Neural progenitor cell (in vitro differentiated cells): ENCODE results near the gene CENPM. TPM values are rescaled to one million over a fixed set of nuclear protein-coding genes. Genes with fewer than 3 reads are reported as not detected.

Experiments
- DNase-seq: peaks from one replicate; pipeline ENCODE4 v3.0.0-alpha.2; 2016; ENCODE audit warnings: low spot score
- H2AFZ ChIP-seq: fragments of 200-600 bp; sonication (generic); replicated peaks from 2 replicates; pipeline ENCODE4 v1.6.1; 2016; ENCODE audit warnings: antibody characterized with exemption
- H3F3A ChIP-seq: fragments of 200-600 bp; sonication (generic); 2 replicates; pipeline ENCODE4 v1.6.1; 2016; ENCODE audit warnings: antibody characterized with exemption, low read depth
- H3K27ac ChIP-seq: fragments of 200-600 bp; sonication (generic); 2 replicates; pipeline ENCODE4 v1.5.1; 2016; ENCODE audit warnings: mild to moderate bottlenecking
- H3K27me3 ChIP-seq: fragments of 200-600 bp; sonication (generic); 2 replicates; pipeline ENCODE4 v1.6.1; 2016; ENCODE audit warnings: mild to moderate bottlenecking, moderate library complexity
- H3K36me3 ChIP-seq: fragments of 200-600 bp; sonication (generic); 2 replicates; pipeline ENCODE4 v1.5.1; 2016
- H3K4me1 ChIP-seq: fragments of 200-600 bp; sonication (generic); 2 replicates; pipeline ENCODE4 v1.6.1; 2016; ENCODE audit warnings: mixed run types
- H3K4me2 ChIP-seq: fragments of 200-600 bp; sonication (generic); 2 replicates; pipeline ENCODE4 v1.6.1; 2016
- H3K4me3 ChIP-seq: fragments of 200-600 bp; sonication (generic); 2 replicates; pipeline ENCODE4 v1.5.1; 2016
- H3K79me2 ChIP-seq: fragments of 200-600 bp; sonication (generic); 2 replicates; pipeline ENCODE4 v1.6.1; 2016; ENCODE audit warnings: low read depth
- H3K9ac ChIP-seq: fragments of 200-600 bp; sonication (generic); 2 replicates; pipeline ENCODE4 v1.6.1; 2016
- H3K9me3 ChIP-seq: fragments of 200-600 bp; sonication (generic); 2 replicates; pipeline ENCODE4 v1.5.1; 2016; ENCODE audit warnings: low read depth
- H4K20me1 ChIP-seq: fragments of 200-600 bp; sonication (generic); 2 replicates; pipeline ENCODE4 v1.6.1; 2016; ENCODE audit warnings: low read depth
- H3K27ac Mint-ChIP-seq: 3 replicates; pipeline ENCODE4 v1.8.0; 2021; ENCODE audit warnings: mixed read lengths
- H3K27me3 Mint-ChIP-seq: 2 replicates; pipeline ENCODE4 v1.8.0; 2022; ENCODE audit warnings: low read depth, mild to moderate bottlenecking, inconsistent platforms, moderate library complexity, mixed read lengths; ENCODE audit not compliant: insufficient read depth
- H3K36me3 Mint-ChIP-seq: 3 replicates; pipeline ENCODE4 v1.8.0; 2021; ENCODE audit warnings: mixed read lengths
- H3K4me1 Mint-ChIP-seq: 3 replicates; pipeline ENCODE4 v1.8.0; 2021; ENCODE audit warnings: mixed read lengths
- H3K4me3 Mint-ChIP-seq: 3 replicates; pipeline ENCODE4 v1.8.0; 2021; ENCODE audit warnings: mild to moderate bottlenecking, moderate library complexity, mixed read lengths
- H3K9me3 Mint-ChIP-seq: 3 replicates; pipeline ENCODE4 v1.8.0; 2020; ENCODE audit warnings: mixed read lengths
- CTCF ChIP-seq: fragments of 200-600 bp; sonication (generic); IDR thresholded peaks from 2 replicates; pipeline ENCODE4 v1.5.1; 2017; ENCODE audit warnings: antibody characterized with exemption, mild to moderate bottlenecking
- EZH2 ChIP-seq: fragments of 200-600 bp; sonication (generic); IDR thresholded peaks from 2 replicates; pipeline ENCODE4 v1.6.1; 2017; ENCODE audit warnings: antibody characterized with exemption, mild to moderate bottlenecking, moderate library complexity
- EZH2phosphoT487 ChIP-seq: fragments of 200-600 bp; sonication (generic); IDR thresholded peaks from 2 replicates; pipeline ENCODE4 v1.6.1; 2017; ENCODE audit warnings: antibody characterized with exemption
- microRNA counts: library from miRNA; unstranded; fragments of <30 nt; microRNA quantifications from one replicate; lab custom pipeline; 2016
- microRNA-seq: library from miRNA; unstranded; fragments of <30 nt; microRNA quantifications from one replicate; pipeline ENCODE4, GENCODE V29; 2016
- small RNA-seq: library from RNA; depleted of rRNA; stranded (forward); fragments of <200 nt; gene quantifications from one replicate; pipeline ENCODE3, GENCODE V24; 2015
- total RNA-seq: library from RNA; depleted of rRNA; stranded (reverse); fragments of >200 nt; gene quantifications from 2 replicates; pipeline ENCODE4 v1.2.3, GENCODE V29; 2015; ENCODE audit warnings: low replicate concordance

Gene CENPM
- total RNA-seq, 1 donor from 2014 or later: 20.2 TPM

GRCh38 chr22:41893591-41894375 is 53.2 kb downstream of the CENPM start:
- Histone ChIP-seq H3K4me1 (no peaks in the 10 kb centered on the region), H3K79me2 (no peaks in the 10 kb centered on the region), H3F3A (no peaks in the 10 kb centered on the region), H3K27ac (no peak overlapping the region), H3K4me2 (no peak overlapping the region), H3K4me3 (no peak overlapping the region), H3K9me3 (no peaks in the 10 kb centered on the region), H3K36me3 (no peaks in the 10 kb centered on the region), H2AFZ (no peak overlapping the region), H4K20me1 (peaks cover 6% of the 10 kb centered on the region), H3K9ac (no peak overlapping the region), H3K27me3 (no peaks in the 10 kb centered on the region)
- Mint-ChIP-seq H3K27ac (no peak overlapping the region), H3K4me3 (no peak overlapping the region), H3K36me3 (peaks cover 36% of the 10 kb centered on the region), H3K27me3 (peaks cover 7% of the 10 kb centered on the region), H3K9me3 (no peaks in the 10 kb centered on the region), H3K4me1 (no peaks in the 10 kb centered on the region)
- DNase-seq: no peak
- no peak for TF ChIP-seq CTCF
- TF ChIP-seq EZH2phosphoT487: no peak
- no peak for TF ChIP-seq EZH2

- no peak overlapping the region for H3K4me2 ChIP-seq
- no peak for DNase-seq
- H3K4me1 ChIP-seq: no peaks in the 10 kb centered on the region
- no peaks in the 10 kb centered on the region for H3K4me1 Mint-ChIP-seq
- no peaks in the 10 kb centered on the region for H3F3A ChIP-seq
- TF ChIP-seq CTCF (no peak), EZH2 (no peak), EZH2phosphoT487 (no peak)
- H3K27ac Mint-ChIP-seq: no peak overlapping the region
- no peak overlapping the region for H3K27ac ChIP-seq
- peaks cover 4% of the 10 kb centered on the region for H4K20me1 ChIP-seq
- no peaks in the 10 kb centered on the region for H3K36me3 ChIP-seq
- H3K36me3 Mint-ChIP-seq: peaks cover 42% of the 10 kb centered on the region
- H3K79me2 ChIP-seq: no peaks in the 10 kb centered on the region
- H3K27me3 ChIP-seq: no peaks in the 10 kb centered on the region
- H3K4me3 ChIP-seq: no peak overlapping the region
- no peaks in the 10 kb centered on the region for H3K9me3 Mint-ChIP-seq
- no peak overlapping the region for H3K4me3 Mint-ChIP-seq
- no peak overlapping the region for H2AFZ ChIP-seq
- H3K27me3 Mint-ChIP-seq: peaks cover 3% of the 10 kb centered on the region
- no peak overlapping the region for H3K9ac ChIP-seq
- H3K9me3 ChIP-seq: no peaks in the 10 kb centered on the region
Observed at GRCh38 chr22:41892721-41893120, 54.2 kb downstream of the CENPM start.

DNA sequence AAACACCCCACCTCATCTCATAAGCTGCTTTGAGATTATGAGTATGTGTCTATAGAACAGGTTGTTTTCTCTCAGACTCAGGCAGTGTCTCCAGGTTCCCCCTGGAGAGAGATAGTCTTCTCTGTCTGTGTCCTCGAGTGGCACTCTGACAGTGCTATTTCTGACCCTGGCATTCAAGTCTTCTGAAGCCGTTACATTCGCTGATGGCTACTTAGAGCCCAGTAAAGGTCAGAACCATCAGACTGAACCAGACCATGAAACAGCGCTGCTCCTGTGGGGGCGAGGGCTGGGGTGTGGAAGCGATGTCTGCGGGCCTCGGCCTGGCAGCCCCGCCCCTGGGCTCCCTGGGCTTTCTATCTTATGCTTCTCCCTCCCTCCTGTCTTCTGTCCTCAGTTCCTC is 55.5 kb downstream of the CENPM start:
- H3K79me2 ChIP-seq: no peaks in the 10 kb centered on the region
- peaks cover 4% of the 10 kb centered on the region for H4K20me1 ChIP-seq
- TF ChIP-seq CTCF (no peak), EZH2phosphoT487 (no peak), EZH2 (no peak)
- no peaks in the 10 kb centered on the region for H3K9me3 ChIP-seq
- no peaks in the 10 kb centered on the region for H3K27me3 ChIP-seq
- DNase-seq: no peak
- H3K4me3 ChIP-seq: no peak overlapping the region
- no peaks in the 10 kb centered on the region for H3K36me3 ChIP-seq
- H3F3A ChIP-seq: no peaks in the 10 kb centered on the region
- peaks cover 41% of the 10 kb centered on the region for H3K36me3 Mint-ChIP-seq
- H3K9me3 Mint-ChIP-seq: no peaks in the 10 kb centered on the region
- H2AFZ ChIP-seq: no peak overlapping the region
- peaks cover 3% of the 10 kb centered on the region for H3K27me3 Mint-ChIP-seq
- H3K9ac ChIP-seq: no peak overlapping the region
- H3K4me3 Mint-ChIP-seq: no peak overlapping the region
- no peaks in the 10 kb centered on the region for H3K4me1 ChIP-seq
- no peak overlapping the region for H3K27ac ChIP-seq
- H3K4me1 Mint-ChIP-seq: no peaks in the 10 kb centered on the region
- H3K27ac Mint-ChIP-seq: no peak overlapping the region
- no peak overlapping the region for H3K4me2 ChIP-seq

MicroRNA genes within 50 kb of the gene (microRNA counts, 767-probe panel; counts per million panel counts)
- microRNA hsa-miR-33a-5p (lab: Ali Mortazavi, UCI): 460 counts per million, percentile 90 among the panel's probes with 10 or more counts

Small RNA genes within 50 kb of the gene (microRNA-seq; reads per million reads assigned to microRNA genes)
- 49.9 reads per million, percentile 66 among the genes with 10 or more reads in this experiment for gene MIR33A

Small RNA genes within 50 kb of the gene (small RNA-seq; reads per million reads assigned to genes)
- gene MIR33A: 1.4 reads per million, percentile 84 among the genes with 10 or more reads in this experiment

Other genes starting within 250 kb of the CENPM start
- 0.25 TPM in 1 of 2 replicates, not detected in the other for gene MEI1, start 247.6 kb downstream of the CENPM start, total RNA-seq
- gene CCDC134, start 146.5 kb downstream of the CENPM start, total RNA-seq: 8.8 and 19.7 TPM in 2 replicates
- gene SREBF2, start 114.0 kb downstream of the CENPM start, total RNA-seq: 64.0 and 145 TPM in 2 replicates
- gene SHISA8, start 32.1 kb downstream of the CENPM start, total RNA-seq: not detected in 2 replicates
- 2.2 and 2.7 TPM in 2 replicates for gene TNFRSF13C, start 20.3 kb downstream of the CENPM start, total RNA-seq
- gene SEPTIN3, start 22.3 kb upstream of the CENPM start, total RNA-seq: 12.8 and 20.5 TPM in 2 replicates
- not detected in 2 replicates for gene WBP2NL, start 51.6 kb upstream of the CENPM start, total RNA-seq
- 14.9 and 29.1 TPM in 2 replicates for gene NAGA, start 123.7 kb upstream of the CENPM start, total RNA-seq
- gene PHETA2, start 127.1 kb upstream of the CENPM start, total RNA-seq: 0.79 and 2.3 TPM in 2 replicates
- gene SMDT1, start 132.5 kb upstream of the CENPM start, total RNA-seq: 2.9 and 6.3 TPM in 2 replicates
- gene NDUFA6, start 143.6 kb upstream of the CENPM start, total RNA-seq: 100 and 132 TPM in 2 replicates
- gene CYP2D6, start 183.7 kb upstream of the CENPM start, total RNA-seq: 0.24 and 1.5 TPM in 2 replicates